A549 (cell line): ENCODE measurements around the gene SCD. TPM values are rescaled to one million over a fixed set of nuclear protein-coding genes. Genes with fewer than 3 reads are reported as not detected.

Source experiments
- ATAC-seq, 2 experiments: fragments of 200-7000 bp in 1 of 2; fragments of >200 bp in 1 of 2; cut with Nextera tagmentation in 1 of 2; cut with Tn5 transposase in 1 of 2; 3 replicates each; pipeline versions ENCODE4 v1.8.0 to v1.9.1; 2018 to 2020; ENCODE audit warnings: mild to moderate bottlenecking in 1 of 2, moderate library complexity in 1 of 2
- CTCF ChIA-PET: fragments of 300-600 bp; sonication (Branson Sonifier 250); formaldehyde crosslinking; extraction: SDS; loops from one replicate; lab custom pipeline; 2021; ENCODE audit warnings: antibody characterized with exemption, inconsistent platforms; lab: Yijun Ruan, JAX
- POLR2A ChIA-PET: fragments of 350-600 bp; formaldehyde crosslinking; extraction: SDS; loops from one replicate; lab custom pipeline; 2021; ENCODE audit warnings: antibody characterized with exemption, inconsistent platforms; lab: Yijun Ruan, JAX
- DNase-seq, 2 experiments: peaks; one replicate each; pipeline versions ENCODE4 v3.0.0 to v3.0.0-alpha.2; 2011 to 2016; ENCODE audit warnings: low read depth in 1 of 2, low spot score in 1 of 2
- FAIRE-seq: peaks from 2 replicates; lab custom pipeline; 2011; peaks lifted over from hg19 to GRCh38; lab: Jason Lieb, UNC
- H3K27ac ChIP-seq, 2 experiments: fragments of >200 bp; sonication (Bioruptor Twin); formaldehyde crosslinking; 3 replicates each; pipeline ENCODE4 v1.5.1; 2016 to 2017
- H3K4me1 ChIP-seq: fragments of >200 bp; sonication (Bioruptor Twin); formaldehyde crosslinking; 3 replicates; pipeline ENCODE4 v1.6.1; 2016
- H3K4me2 ChIP-seq: fragments of >200 bp; sonication (Bioruptor Twin); formaldehyde crosslinking; 3 replicates; pipeline ENCODE4 v1.6.1; 2016
- H3K4me3 ChIP-seq: fragments of >200 bp; sonication (Bioruptor Twin); formaldehyde crosslinking; 3 replicates; pipeline ENCODE4 v1.5.1; 2016
- H3K9me3 ChIP-seq: fragments of >200 bp; sonication (Bioruptor Twin); formaldehyde crosslinking; 3 replicates; pipeline ENCODE4 v1.6.1; 2016
- ATOH8 ChIP-seq: fragments of 250-450 bp; sonication (Bioruptor Pico); IDR thresholded peaks from 2 replicates; pipeline ENCODE4 v1.5.0; 2020; ENCODE audit warnings: low read depth, mild to moderate bottlenecking, moderate library complexity
- CBX8 ChIP-seq: fragments of 200-600 bp; sonication (generic); IDR thresholded peaks from 2 replicates; pipeline ENCODE4 v1.6.1; 2016
- CHD2 ChIP-seq: fragments of 150-350 bp; IDR thresholded peaks from 2 replicates; pipeline ENCODE4 v1.6.1; 2014; ENCODE audit warnings: low read length; ENCODE audit not compliant: partially characterized antibody
- CHD4 ChIP-seq: fragments of 200-600 bp; sonication (generic); IDR thresholded peaks from 2 replicates; pipeline ENCODE4 v1.6.1; 2016; ENCODE audit warnings: antibody characterized with exemption, mild to moderate bottlenecking, borderline replicate concordance
- CTCF ChIP-seq: fragments of >200 bp; sonication (Bioruptor Twin); formaldehyde crosslinking; IDR thresholded peaks from 3 replicates; pipeline ENCODE4 v1.5.1; 2016
- E2F6 ChIP-seq: IDR thresholded peaks from 2 replicates; pipeline ENCODE4 v1.6.1; 2012; ENCODE audit warnings: low read depth, borderline replicate concordance
- EHF ChIP-seq: fragments of 250-450 bp; sonication (Bioruptor Pico); IDR thresholded peaks from 2 replicates; pipeline ENCODE4 v1.5.0; 2020; ENCODE audit warnings: mild to moderate bottlenecking
- HOXB13 ChIP-seq: fragments of 250-450 bp; sonication (Bioruptor Pico); IDR thresholded peaks from 2 replicates; pipeline ENCODE4 v1.5.0; 2020; ENCODE audit warnings: low read depth, mild to moderate bottlenecking, moderate library complexity
- KDM1A ChIP-seq: fragments of 200-600 bp; sonication (generic); IDR thresholded peaks from 2 replicates; pipeline ENCODE4 v1.6.1; 2016; ENCODE audit warnings: low read depth, mild to moderate bottlenecking
- MAFK ChIP-seq: fragments of 450-650 bp; IDR thresholded peaks from 2 replicates; pipeline ENCODE4 v1.6.1; 2014; ENCODE audit not compliant: partially characterized antibody
- MAZ ChIP-seq: fragments of 150-350 bp; IDR thresholded peaks from 2 replicates; pipeline ENCODE4 v1.6.1; 2014; ENCODE audit warnings: antibody characterized with exemption, low read depth, low read length, borderline replicate concordance
- NFE2L2 ChIP-seq: fragments of 150-350 bp; conservative IDR thresholded peaks from 2 replicates; pipeline ENCODE4 v1.6.1; 2014; ENCODE audit warnings: low read length
- NR3C1 ChIP-seq: fragments of >200 bp; sonication (Bioruptor Twin); formaldehyde crosslinking; IDR thresholded peaks from 3 replicates; pipeline ENCODE4 v1.6.1; 2017
- PBX3 ChIP-seq: IDR thresholded peaks from 2 replicates; pipeline ENCODE4 v1.6.1; 2012
- POLR2A ChIP-seq: IDR thresholded peaks from 2 replicates; pipeline ENCODE4 v1.6.1; 2012; ENCODE audit warnings: mild to moderate bottlenecking, low read length
- RCOR1 ChIP-seq: fragments of 150-350 bp; IDR thresholded peaks from 2 replicates; pipeline ENCODE4 v1.6.1; 2014; ENCODE audit warnings: antibody characterized with exemption, low read length, low read depth
- RFX5 ChIP-seq: fragments of 450-650 bp; IDR thresholded peaks from 2 replicates; pipeline ENCODE4 v1.7.1; 2014; ENCODE audit warnings: antibody characterized with exemption, mild to moderate bottlenecking, moderate library complexity
- SMC3 ChIP-seq: fragments of >200 bp; sonication (Bioruptor Twin); formaldehyde crosslinking; IDR thresholded peaks from 3 replicates; pipeline ENCODE4 v1.6.1; 2018; ENCODE audit warnings: inconsistent platforms
- TP53 ChIP-seq: fragments of 250-450 bp; sonication (Bioruptor Pico); IDR thresholded peaks from 2 replicates; pipeline ENCODE4 v1.5.0; 2021; ENCODE audit warnings: mild to moderate bottlenecking, moderate library complexity
- ZC3H11A ChIP-seq: fragments of 450-650 bp; IDR thresholded peaks from 2 replicates; pipeline ENCODE4 v1.6.1; 2014; ENCODE audit warnings: antibody characterized with exemption, mild to moderate bottlenecking
- ZFP36 ChIP-seq: fragments of 450-650 bp; IDR thresholded peaks from 2 replicates; pipeline ENCODE4 v1.6.1; 2014; ENCODE audit warnings: borderline replicate concordance; ENCODE audit not compliant: partially characterized antibody
- ZSCAN20 ChIP-seq: fragments of 250-450 bp; sonication (Bioruptor Pico); IDR thresholded peaks from 2 replicates; pipeline ENCODE4 v1.8.0; 2022; ENCODE audit warnings: mild to moderate bottlenecking, moderate library complexity
- WGBS: methylation state at CpG from one replicate; pipeline ENCODE4 v1.1.6; 2017; ENCODE audit errors: missing lambda C conversion rate; 5-methylcytosine and 5-hydroxymethylcytosine counted together
- polyA plus RNA-seq, 4 experiments: library from polyadenylated mRNA; depleted of rRNA in 3 of 4; stranded (reverse); fragments of >200 nt; fragmentation: RNase III in 1 of 4; extraction: RNeasy Plus Mini Kit Qiagen cat#74134 plus additional on column Dnase treatment in 1 of 4; gene quantifications; 2 replicates in 3 of 4; 3 replicates in 1 of 4; pipeline ENCODE4 v1.2.3, GENCODE V29; 2011 to 2017

SCD gene
- polyA plus RNA-seq, 2 of the 4 experiments (the other 2 are of a cell fraction): 348 to 496 TPM

GRCh38 chr10:100318207-100318606, 28.8 kb upstream of the SCD start:
- Histone ChIP-seq H3K4me2 (no peak overlapping the region), H3K9me3 (no peaks in the 10 kb centered on the region), H3K27ac (no peak overlapping the region), H3K4me1 (no peaks in the 10 kb centered on the region), H3K4me3 (no peak overlapping the region)
- FAIRE-seq (no peak), DNase-seq (no peak), ATAC-seq (no peak)
- ChIA-PET CTCF (interaction anchor here (1.7 to 2.7 kb wide), 2 partner anchors 21 to 116 kb away, joined by 6 to 18 read pairs; no protein-coding TSS in a partner anchor), POLR2A (no interaction called here)
- TF ChIP-seq CHD2 (no peak), E2F6 (no peak), EHF (CRISPR knock-in tag) (no peak), ZSCAN20 (CRISPR knock-in tag) (no peak), KDM1A (no peak), RCOR1 (no peak), NR3C1 (no peak), NFE2L2 (no peak), MAFK (no peak)
- WGBS: 49% methylated on average over 4 of the region's 4 CpGs

- Histone ChIP-seq H3K27ac (no peak overlapping the region), H3K9me3 (no peaks in the 10 kb centered on the region), H3K4me2 (no peak overlapping the region), H3K4me3 (no peak overlapping the region), H3K4me1 (no peaks in the 10 kb centered on the region)
- no peak for DNase-seq
- CTCF ChIA-PET: interaction anchor here (1.2 kb wide), 1 partner anchor 199 kb away, joined by 3 read pairs; no protein-coding TSS in a partner anchor
- WGBS: 16% methylated on average over 1 of the region's 1 CpG
- no peak for ATAC-seq
- TF ChIP-seq POLR2A: no peak
- no peak for TF ChIP-seq E2F6
- TF ChIP-seq ZFP36: no peak
- no peak for TF ChIP-seq CTCF
- no peak for TF ChIP-seq ATOH8
- no peak for TF ChIP-seq RCOR1
- TF ChIP-seq PBX3: no peak
- TF ChIP-seq CHD2: no peak
- no peak for TF ChIP-seq NR3C1
- TF ChIP-seq TP53 (CRISPR knock-in tag): no peak
- TF ChIP-seq NFE2L2: no peak
- TF ChIP-seq CBX8: no peak
- no peak for TF ChIP-seq CHD4
- no peak for TF ChIP-seq EHF (CRISPR knock-in tag)
- TF ChIP-seq HOXB13: no peak
- TF ChIP-seq SMC3: no peak
- TF ChIP-seq MAZ: no peak
- TF ChIP-seq RFX5: no peak
- no peak for TF ChIP-seq ZC3H11A
- FAIRE-seq: no peak
- POLR2A ChIA-PET: no interaction called here
Observed at GRCh38 chr10:100319707-100320402, 27.2 kb upstream of the SCD start.
